ENCODE results near the gene BPHL.

BPHL gene

GRCh38 chr6:3120765-3121089, 2.2 kb downstream of the BPHL start:
- TF ChIP-seq CTCF (conservative IDR thresholded peaks at IDR 0.05): no peak
- H3K27ac ChIP-seq: no peak overlapping the region

DNA sequence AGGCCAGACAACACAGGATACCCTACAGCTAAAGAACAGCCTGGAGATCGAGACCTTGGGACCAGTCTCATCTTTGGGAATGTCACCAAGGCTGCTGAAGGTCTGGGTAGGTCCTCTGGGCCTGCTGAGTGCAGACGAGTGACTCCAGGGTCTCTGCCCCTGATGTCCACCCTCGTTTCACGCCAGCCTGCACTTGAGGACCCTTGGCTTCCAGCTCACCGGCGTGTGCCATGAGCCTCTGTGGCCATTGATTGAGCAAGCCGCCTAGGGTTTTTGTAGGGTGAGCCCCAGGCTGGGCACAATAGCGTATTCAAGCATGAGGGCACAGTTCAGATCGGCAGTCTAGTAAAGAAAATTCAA, 4.3 kb downstream of the BPHL start:
- TF ChIP-seq CTCF (conservative IDR thresholded peaks at IDR 0.05): no peak
- no peak overlapping the region for H3K27ac ChIP-seq

GRCh38 chr6:3124667-3125066, 6.2 kb downstream of the BPHL start:
- TF ChIP-seq CTCF (conservative IDR thresholded peaks at IDR 0.05): no peak
- peak overlapping the region; percentile 59 for H3K27ac ChIP-seq

DNA sequence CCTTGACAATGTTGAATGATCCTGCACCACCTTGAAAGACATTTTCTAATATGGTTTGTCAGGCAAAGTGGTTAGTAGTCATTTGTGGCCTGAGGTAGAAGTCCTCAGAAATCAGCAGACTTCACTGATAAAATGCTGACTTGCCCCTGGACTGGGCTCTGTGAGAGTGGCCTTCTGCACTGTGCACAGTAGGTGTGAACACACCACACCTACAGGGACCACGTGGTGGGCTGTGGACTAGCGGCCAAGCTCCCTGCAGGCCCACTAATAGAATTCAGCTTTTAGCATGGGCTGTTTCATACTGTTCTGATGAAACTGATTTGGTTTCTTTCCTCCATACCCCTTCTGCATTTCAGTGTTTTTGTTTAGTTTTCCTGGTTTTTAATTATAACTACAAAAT, 7.3 kb downstream of the BPHL start:
- peak overlapping the region; percentile 59 for H3K27ac ChIP-seq
- no peak for TF ChIP-seq CTCF (conservative IDR thresholded peaks at IDR 0.05)

- TF ChIP-seq CTCF (conservative IDR thresholded peaks at IDR 0.05): no peak
- H3K27ac ChIP-seq: no peak overlapping the region
Measured at GRCh38 chr6:3128356-3129108, 10.0 kb downstream of the BPHL start.

- TF ChIP-seq CTCF (conservative IDR thresholded peaks at IDR 0.05): no peak
- no peak overlapping the region for H3K27ac ChIP-seq
Measured at GRCh38 chr6:3131695-3132094, 13.2 kb downstream of the BPHL start.

DNA sequence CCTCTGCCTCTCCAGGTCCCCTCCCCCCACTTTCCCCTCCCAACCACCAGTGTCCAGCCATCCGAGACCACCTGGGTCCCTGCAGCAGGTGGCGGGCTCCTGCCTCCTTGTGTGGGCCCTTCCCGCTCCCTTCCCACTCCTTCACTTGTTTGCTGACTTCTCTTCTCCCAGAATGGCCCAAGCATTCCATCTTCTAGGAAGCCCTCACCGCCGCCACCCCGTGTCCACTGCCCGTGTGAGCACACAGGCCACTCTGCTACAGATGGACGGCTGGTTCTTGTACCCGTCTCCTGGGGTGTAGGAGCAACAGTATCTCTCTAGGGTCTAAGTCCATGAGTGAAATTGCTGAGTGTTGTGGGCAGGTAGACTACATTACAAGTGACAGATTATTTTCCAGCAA, 15.0 kb downstream of the BPHL start:
- TF ChIP-seq CTCF (conservative IDR thresholded peaks at IDR 0.05): no peak

More for the DNA sequence above, 15.0 kb downstream of the BPHL start:
- H3K27ac ChIP-seq: no peak overlapping the region; the same call in 1 of the 2 replicates

All from VCaP (cell line).